Measurements from ENCODE around the gene ADARB2.

The ADARB2 gene

DNA sequence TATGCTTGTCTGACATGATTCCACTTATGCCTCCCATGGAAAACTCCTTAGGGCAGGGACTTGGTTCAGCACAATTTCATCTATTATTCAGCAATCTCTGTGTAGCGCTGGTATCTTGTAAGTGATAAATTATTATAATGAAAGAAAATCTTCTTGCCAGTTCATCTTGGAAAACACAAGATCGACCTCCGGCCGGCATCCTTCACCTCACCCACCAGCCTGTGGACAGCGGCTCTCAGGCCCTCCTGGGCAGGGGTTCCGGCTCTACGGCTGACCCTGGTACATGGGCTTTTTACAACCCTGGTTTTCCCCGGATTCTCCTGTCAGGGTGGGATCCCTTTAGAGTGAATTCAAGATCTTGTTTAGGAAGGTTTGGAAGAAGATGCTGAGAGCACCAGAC lies 145.6 kb downstream of the ADARB2 start:
- no peak for DNase-seq (ENCODE audit: low read depth)

DNA sequence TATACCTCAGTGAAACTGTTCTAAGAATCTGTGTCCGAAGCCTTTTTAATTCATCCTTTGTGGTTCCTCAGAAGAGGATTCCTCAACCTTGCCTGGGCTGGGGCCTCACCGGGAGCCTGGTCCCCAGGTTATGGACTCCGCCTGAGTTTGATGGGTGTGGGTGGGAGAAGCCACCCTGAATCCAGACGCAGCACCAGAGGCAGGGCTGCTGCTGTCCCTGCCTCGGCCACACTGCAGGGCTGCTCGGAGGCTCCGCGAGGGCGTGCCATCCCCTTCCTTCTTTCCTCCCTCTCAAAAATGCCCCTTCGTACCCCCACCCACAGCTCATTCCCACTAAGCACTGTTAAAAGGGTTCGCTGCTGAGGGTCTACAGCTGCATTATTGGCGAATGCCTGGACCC lies 146.3 kb downstream of the ADARB2 start:
- DNase-seq (ENCODE audit: low read depth), result no peak

DNA sequence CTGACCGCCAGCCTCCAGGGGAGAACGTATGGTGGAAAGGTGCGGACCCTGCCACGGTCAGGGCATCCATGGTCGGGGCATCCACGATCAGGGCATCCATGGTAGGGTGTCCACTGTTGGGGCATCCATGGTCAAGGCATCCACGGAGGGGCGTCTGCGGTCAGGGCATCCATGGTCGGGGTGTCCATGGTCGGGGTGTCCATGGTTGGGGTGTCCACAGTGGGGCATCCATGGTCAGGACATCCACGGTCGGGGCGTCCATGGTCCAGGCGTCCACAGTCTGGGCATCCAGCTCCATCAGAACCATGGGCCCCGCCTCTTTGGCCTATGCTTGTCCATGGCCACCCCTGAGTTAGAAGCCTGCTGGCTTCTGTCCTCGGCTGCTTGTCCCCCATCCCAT lies 148.1 kb downstream of the ADARB2 start:
- no peak for DNase-seq (ENCODE audit: low read depth)

DNA sequence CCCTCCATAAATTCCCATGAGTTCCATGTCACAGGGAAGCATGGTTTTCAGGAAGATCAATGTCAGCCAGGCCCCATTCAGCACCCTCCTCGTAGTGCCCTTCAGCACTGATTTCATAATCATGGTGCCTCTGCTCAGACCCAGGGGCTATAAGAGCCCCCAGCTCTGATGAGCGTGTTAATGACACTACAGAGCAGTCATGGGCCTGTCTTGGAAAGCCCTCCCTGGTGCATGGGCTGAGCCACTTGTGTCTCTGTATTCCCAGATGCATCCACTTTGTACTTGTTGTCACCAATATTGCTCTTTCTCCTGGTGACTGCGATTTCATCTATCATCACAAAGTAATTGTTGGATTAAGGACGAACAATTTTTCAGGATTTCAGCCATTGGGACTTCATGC lies 154.6 kb downstream of the ADARB2 start:
- no peak for DNase-seq (ENCODE audit: low read depth)

DNA sequence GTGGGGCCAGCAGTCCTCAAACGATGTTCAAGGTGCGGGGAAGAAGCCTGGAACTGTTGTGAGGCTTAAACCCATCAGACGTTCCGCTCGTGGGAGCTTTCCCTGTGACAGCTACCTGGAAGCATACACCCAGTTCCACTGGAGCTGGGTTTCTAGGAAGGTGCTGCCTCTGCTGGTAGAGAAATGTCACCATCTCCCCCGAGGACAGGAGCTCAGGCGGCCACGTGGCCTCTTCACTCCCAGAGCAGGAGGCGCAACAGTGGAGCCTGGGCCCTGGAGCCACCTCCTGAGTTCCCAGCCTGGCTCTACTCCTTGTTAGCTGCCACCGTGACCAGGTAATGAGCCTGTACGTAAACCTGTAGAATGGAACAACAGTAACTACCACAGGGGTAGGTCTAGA lies 156.1 kb downstream of the ADARB2 start:
- no peak for DNase-seq (ENCODE audit: low read depth)

DNA sequence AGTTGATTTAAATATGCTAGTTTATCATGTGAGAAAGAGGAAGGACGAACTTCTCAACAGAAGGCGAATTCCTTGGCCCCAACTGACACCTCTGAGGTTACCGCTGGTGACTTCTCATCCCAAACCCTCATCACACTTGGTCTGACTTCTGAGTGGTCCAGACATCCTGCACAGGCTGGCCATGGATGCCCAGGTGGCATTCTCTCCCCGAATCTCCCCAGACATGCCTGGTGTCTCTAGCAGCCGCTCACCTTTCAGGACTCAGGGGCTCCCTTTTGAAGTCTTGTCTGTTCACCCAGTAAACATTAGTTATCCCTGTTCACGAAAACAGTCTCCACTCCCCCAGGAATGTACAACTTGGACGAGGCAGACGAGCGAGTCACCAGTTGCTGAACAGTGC lies 157.7 kb downstream of the ADARB2 start:
- DNase-seq (ENCODE audit: low read depth), result no peak

DNA sequence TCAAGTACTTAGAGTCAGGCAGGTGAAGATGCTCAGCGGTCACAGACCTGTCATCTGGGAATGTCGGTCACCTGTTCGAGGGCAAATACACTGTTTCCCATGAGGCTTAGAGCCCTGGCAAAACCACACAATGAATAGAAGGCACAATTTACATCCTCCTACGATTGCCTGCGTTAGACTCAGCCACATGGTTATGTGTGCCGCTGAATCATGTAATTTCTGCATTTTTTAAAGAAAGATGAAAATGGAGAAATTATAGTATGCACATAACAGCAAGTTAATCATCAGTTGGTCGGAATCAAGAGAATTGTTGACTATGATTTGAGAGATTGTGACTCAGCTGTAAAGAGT lies 158.2 kb downstream of the ADARB2 start:
- no peak for DNase-seq (ENCODE audit: low read depth)

DNA sequence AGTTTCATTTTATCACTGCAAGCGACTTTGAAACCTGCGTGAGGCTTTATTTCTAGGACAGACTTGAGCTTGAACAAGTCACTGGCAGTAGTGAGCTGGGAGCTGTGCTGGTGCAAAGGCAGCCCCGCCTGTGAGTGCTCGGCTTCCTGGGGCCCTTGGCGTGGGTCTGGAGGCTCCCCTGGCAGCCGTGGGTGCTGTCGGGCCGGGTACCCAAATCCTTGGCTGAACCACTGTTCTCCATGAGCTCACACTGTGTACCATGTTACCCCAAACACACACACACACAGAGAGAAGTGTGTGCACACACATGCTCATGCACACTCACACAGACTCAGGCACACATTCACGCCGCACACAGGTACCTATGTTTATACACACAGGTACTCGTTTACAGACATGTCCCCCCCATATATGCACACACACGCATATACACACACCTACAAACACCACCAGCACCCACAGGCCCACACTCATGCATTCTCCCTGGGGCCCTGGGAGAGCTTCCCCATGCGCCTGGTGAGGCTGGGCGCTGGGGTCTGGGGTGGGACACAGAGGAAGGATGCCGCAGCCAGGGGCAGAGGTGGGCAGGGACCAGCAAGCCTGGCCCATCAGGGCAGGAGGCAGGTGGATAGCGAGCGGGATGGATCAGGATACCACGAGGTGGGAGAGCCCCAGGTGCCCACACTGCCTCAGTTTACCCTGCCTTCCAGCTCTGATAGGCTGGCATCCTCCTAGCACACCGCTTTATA lies 158.8 kb downstream of the ADARB2 start:
- DNase-seq (ENCODE audit: low read depth), result no peak

DNA sequence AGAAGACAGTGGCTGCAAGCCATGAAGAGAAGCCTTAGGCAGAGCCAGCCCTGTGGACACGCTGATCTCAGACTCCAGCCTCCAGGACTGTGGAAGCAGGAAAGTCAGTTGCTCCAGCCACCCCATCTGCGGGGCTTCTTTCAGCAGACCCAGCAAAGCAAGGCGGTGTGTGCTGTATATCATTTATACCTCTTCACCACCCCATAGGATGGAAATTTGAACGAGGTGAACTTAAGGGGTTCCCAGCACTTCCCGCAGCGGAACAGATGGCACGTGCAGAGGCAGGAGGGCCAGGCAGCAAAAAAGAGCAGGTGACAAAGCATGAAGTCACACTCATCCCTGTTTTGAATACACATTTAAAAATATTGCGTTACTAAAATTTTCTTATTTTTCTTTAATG lies 159.4 kb downstream of the ADARB2 start:
- no peak for DNase-seq (ENCODE audit: low read depth)

DNA sequence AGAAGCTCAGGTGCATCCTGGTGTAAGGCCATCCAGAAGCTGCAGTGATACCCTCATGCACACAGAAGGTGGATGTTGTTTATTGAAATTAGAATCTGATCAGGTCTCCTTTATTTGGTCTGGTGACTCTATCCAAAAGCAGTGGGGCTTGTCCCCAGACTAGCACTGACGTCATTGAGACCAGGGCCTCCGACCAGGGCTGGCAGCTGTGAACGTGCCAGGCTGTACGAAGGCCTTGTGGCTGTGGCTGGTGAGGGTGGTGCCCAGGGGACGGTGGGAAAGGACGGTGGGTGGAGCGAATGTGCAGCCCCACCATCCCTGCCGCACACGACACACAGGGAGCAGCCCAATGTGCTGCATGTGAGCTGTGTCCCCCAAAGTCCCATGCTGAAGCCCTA lies 160.0 kb downstream of the ADARB2 start:
- no peak for DNase-seq (ENCODE audit: low read depth)

DNA sequence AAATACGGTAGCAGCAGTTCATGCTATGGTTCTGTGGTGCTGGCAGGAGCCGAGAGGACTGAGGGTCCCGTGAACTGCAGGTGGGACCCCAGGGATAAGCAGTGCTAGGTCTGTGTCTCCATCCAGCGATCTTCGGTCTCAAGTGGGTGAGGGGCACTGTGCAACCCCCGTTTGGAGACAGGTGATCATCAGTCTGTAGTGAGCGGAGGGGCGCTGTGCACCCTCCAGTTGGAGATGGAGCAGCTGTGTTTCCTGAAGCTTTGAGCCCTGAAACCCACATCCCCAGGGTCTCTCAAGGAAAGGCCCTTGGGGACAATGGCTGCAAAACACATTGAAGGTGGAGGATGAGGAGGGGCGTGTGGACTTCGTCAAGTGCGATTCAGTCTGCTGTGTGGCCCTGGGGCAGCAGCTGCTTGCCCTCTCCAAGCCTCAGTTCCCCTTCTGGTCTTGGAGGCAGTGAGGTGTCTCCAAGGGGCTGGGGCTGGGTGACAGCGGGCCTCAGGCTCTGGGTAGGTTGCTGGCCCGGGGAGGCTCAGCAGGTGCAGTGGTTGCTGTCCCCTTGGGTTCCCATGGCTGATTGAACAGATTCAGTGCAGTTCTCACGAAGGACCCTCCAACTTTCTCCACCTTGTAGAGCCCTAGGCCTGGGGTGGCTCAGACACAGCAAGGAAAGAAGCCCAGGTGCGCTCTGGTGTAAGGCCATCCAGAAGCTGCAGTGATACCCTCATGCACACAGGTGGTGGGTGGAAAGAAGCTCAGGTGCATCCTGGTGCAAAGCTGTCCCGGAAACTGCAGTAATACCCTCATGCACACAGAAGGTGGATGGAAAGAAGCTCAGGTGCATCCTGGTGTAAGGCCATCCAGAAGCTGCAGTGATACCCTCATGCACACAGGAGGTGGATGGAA lies 160.6 kb downstream of the ADARB2 start:
- DNase-seq (ENCODE audit: low read depth), result no peak

DNA sequence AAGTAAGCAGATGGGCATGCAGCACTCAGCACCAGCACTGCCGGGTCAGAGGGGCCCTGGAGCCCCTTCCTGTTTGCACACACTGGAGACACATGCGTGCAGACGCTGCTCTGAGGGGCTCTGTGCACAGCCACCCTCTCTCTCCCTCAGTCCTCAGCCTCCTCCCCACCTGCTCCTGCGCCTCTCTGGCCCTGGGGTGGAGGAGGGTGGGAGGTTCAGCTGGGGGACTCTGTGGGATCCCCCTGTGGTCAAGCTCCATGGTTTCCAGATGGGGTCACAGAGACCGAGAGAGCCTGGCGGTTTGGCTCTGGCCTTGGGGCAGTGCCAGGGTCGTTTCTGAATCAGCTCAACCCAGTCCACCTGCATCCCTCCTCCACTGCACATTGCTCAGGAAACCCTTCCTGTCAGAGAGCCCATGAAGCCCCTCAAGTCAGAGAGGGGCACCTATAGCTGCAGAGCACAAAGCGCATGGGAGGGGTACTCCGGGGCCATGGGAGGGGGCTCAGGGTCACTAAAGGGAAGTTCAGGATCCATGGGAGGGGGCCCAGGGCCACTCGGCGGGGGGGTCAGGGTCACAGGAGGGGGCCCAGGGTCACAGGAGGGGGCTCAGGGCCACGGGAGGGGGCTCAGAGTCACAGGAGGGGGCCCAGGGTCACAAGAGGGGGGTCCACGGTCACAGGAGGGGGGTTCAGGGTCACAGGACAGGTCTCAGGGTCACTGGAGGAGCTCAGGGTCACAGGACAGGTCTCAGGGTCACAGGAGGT lies 161.7 kb downstream of the ADARB2 start:
- no peak for DNase-seq (ENCODE audit: low read depth)

DNA sequence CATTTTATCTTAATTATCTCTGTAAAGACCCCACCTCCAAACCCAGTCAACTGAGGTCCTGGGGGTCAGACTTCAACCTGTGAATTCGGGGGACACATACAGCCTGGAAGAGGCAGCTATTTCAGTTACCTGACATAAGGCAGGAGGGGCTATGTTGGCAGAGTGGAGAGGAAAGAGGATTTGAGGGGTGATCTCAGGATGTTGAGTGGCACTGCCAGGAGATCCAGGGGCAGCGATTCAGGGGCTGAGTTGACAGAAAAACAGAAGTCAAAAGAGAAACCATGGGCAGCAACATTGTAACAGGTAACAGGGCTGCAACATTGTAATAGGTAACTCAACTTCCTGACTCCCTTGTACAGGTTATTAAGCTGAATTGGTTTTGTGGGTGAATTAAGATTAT lies 162.6 kb downstream of the ADARB2 start:
- DNase-seq (ENCODE audit: low read depth), result no peak

DNA sequence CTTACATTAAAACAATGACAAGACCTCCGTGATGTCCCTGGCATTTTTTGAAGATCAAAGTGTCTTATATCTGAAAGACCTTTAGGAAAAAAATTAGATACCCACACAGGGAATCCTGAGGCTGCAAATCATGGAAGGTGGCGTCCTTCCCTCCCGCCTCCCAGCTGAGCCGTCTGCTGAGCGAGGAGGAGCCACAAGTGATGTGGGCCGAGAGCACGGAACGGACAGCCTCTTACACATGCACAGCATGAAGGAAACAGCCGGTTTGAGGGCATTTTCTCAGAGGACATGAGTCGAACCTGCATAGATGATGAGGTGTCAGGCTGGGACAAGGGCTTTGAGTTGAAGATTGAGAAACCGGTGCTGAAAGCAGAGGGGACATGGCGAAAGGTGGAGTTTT lies 163.3 kb downstream of the ADARB2 start:
- no peak for DNase-seq (ENCODE audit: low read depth)

DNA sequence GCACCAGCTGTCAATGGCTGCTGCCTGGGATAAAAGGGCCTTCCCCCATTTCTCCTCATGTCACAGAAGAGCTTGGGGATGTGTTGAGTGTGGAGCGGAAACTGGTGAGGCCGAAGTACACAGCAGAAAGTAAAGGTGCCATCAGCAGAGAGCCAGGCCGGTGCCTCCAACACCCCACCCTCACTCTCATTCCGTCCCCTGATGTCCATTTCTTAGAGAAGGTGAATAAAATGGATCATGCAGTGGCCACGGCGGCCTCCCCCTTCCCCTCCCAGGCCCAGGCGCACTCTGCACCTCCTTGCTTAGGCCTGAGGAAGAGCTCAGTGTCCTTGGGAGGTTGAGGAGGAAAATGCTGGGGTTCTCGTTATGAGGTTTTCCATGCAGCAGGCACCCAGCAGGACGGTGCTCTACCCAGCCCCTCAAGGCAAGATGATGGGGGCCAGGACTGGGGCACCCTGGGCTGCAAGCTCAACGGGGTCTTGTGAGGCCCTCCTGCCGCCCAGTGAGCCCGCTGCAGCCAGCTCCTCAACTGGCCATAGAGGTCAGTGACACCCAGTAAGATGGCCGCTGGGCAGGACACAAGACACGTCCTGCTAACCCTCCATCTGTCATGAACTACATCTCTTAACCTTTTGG lies 163.9 kb downstream of the ADARB2 start:
- no peak for DNase-seq (ENCODE audit: low read depth)

DNA sequence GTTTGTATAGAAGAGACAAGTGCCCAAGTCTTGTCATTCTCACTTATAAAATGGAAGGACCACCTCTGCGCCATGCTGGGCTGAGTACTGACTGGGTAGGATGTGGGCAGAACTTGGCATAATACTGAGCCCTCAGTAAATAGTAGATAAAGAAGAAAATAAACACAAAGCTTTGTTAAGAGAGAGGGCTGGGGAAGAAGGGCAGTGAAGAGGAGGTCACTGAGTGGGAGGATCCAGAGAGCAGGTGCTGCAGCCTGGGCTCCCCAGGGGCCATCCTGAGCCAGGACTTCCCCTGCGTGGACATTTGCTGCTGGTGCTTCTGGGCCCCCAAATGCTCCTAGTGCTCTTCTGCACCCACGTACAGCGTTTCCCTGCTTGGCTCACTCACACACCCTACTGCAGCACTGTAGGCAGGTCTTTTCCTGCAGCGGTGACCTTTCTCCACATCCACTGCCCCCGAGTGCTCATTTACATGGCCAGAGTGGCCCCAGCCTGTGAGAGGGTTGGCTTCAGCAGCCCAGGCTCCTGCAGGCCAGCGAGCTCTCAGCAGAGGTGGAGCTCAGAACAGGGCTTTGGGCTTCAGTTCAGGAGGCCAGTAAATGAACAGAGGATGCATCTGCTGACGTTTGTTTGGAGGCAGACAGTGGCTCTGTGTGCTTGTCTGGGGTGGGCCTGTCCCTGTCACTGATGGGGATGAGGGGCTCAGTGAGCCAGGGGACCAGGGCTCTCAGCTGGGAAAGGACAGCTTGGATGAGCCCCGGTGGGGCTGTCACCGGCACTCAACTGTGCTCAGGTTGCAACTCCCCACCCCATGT lies 164.6 kb downstream of the ADARB2 start:
- no peak for DNase-seq (ENCODE audit: low read depth)

DNA sequence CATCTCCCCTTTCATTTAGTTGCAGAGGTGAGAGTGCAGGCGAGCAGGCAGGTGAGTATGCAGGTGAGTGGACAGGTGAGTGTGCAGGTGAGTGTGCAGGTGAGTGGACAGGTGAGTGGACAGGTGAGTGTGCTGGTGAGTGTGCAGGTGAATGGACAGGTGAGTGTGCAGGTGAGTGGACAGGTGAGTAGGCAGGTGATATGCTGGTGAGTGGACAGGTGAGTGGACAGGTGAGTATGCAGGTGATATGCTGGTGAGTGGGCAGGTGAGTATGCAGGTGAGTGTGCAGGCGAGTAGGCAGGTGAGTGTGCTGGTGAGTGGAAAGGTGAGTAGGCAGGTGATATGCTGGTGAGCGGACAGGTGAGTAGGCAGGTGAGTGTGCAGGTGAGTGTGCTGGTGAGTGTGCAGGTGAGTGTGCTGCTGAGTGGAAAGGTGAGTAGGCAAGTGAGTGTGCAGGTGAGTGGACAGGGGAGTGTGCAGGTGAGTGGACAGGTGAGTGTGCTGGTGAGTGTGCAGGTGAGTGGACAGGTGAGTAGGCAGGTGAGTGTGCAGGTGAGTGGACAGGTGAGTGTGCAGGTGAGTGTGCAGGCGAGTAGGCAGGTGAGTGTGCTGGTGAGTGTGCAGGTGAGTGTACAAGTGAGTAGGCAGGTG lies 165.6 kb downstream of the ADARB2 start:
- no peak for DNase-seq (ENCODE audit: low read depth)

DNA sequence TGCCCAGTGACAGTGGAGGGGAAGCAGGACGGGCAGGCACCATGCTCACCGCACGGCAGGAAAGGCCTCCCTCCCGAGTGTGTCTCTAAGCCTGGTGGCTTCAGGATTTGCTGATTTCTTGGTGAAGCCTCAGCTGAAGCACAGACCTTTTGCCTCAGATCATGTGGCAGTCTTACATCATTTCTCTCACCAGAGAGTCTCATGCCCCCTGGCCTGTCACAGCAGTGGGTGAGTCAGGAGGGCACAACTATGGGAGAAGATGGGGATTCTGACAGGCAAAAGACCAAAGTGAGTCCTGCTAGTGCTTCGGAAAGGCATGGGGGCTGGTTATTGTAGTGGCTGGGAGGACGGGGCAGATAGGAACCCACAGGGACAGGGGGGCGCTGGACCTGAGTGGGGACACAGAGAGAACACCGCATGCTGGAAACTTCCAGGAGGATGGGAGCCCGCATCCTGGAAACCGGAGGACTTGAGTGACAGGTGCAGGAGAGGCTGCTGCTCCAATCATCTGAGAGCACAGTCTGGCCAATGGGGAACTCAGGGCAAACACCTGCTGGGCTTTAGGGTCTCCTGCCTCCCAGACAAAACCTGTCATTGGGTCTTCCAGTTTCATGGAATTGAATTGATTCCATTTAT lies 166.8 kb downstream of the ADARB2 start:
- DNase-seq (ENCODE audit: low read depth), result no peak

DNA sequence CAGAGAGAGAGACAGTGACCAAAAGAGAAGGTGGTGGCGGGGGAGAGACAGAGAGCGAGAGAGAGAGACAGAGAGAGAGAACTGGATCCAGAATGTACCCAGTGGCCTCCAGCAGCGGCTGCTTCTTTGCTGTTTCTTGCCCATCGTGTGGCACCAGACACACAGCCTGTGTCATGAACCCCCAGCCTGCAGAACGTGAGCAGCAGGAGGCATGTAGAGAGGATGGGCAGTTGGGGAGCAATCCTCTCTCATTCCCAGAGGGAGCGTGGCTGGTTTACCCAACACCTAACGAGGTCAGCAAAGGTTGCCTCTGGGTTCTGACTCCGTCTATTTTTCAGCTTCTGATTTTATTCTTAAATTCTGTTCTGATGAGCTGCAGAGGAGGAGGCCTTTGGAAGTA lies 168.1 kb downstream of the ADARB2 start:
- DNase-seq (ENCODE audit: low read depth), result no peak

DNA sequence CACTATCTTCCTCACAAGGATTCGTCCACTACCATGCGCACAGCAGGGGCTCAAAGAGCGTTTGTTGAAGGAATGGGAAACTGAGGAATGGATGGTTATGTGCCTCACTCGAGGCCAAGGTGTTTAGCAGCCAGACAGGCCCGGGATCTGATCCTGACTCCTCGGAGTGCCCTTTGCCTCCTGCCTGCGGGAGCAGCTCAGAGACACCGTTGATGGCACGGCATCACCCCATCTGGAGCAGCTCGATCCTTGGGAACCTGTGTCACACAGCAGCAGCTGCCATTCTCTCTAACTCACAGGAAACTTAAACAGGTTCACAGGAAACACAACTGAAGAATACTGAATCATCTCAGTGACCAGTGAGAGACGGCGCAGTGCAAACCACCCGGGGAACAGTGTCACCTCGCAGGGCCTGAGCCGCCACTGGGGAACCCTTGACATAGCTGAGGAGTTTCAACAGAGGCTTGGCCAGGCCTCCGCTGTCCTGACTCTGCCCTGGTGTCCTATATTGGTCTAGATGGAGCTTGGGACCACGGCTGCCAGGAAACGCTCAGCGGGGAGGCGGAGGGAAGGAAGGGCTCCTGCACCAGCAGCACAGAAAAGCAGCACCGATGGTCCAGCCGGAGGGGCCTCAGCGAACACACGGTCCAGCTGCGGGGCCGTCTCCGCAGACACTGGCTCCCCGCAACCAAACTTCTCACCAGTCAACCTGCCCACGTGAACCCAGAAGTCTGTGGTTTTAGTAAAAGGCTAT lies 169.4 kb downstream of the ADARB2 start:
- no peak for DNase-seq (ENCODE audit: low read depth)
